ENCODE results near the gene EFCAB8.
"Not testable (repeated sequence)": the region's sequence is repeated elsewhere in the genome, so short reads cannot be mapped to it uniquely, and the experiment has no call there.

The EFCAB8 gene

GRCh38 chr20:32841632-32842031 is 17.1 kb upstream of the EFCAB8 start:
- no peak for DNase-seq

- DNase-seq, result no peak
These were observed 15.8 kb upstream of the EFCAB8 start for GRCh38 chr20:32842688-32843524.

GRCh38 chr20:32845786-32846185 is 12.9 kb upstream of the EFCAB8 start:
- no peak for DNase-seq

GRCh38 chr20:32846852-32847251 is 11.9 kb upstream of the EFCAB8 start:
- DNase-seq, result no peak

- DNase-seq, result no peak
These were observed 10.8 kb upstream of the EFCAB8 start for GRCh38 chr20:32847964-32848363.

GRCh38 chr20:32848846-32849245 is 9.9 kb upstream of the EFCAB8 start:
- DNase-seq, result no peak

GRCh38 chr20:32849577-32849976 is 9.1 kb upstream of the EFCAB8 start:
- DNase-seq, result no peak

GRCh38 chr20:32855387-32855786 is 3.3 kb upstream of the EFCAB8 start:
- DNase-seq, result no peak

GRCh38 chr20:32858189-32858588 is 534 bp upstream of the EFCAB8 start:
- DNase-seq, result no peak

GRCh38 chr20:32861446-32861845 is 2.7 kb downstream of the EFCAB8 start:
- no peak for DNase-seq

GRCh38 chr20:32869562-32869961 is 10.8 kb downstream of the EFCAB8 start:
- DNase-seq, result no peak

GRCh38 chr20:32870526-32870925 is 11.8 kb downstream of the EFCAB8 start:
- not testable (repeated sequence) for DNase-seq

- DNase-seq, result no peak
These were observed 12.3 kb downstream of the EFCAB8 start for GRCh38 chr20:32870985-32871384.

GRCh38 chr20:32871627-32872160 is 13.0 kb downstream of the EFCAB8 start:
- DNase-seq, result no peak

- no peak for DNase-seq
These were observed 13.5 kb downstream of the EFCAB8 start for GRCh38 chr20:32872266-32872665.

- no peak for DNase-seq
These were observed 16.9 kb downstream of the EFCAB8 start for GRCh38 chr20:32875673-32876072.

GRCh38 chr20:32877507-32877906 is 18.8 kb downstream of the EFCAB8 start:
- no peak for DNase-seq

- no peak for DNase-seq
These were observed 20.1 kb downstream of the EFCAB8 start for GRCh38 chr20:32878820-32879219.

GRCh38 chr20:32879538-32879937 is 20.8 kb downstream of the EFCAB8 start:
- DNase-seq, result no peak

- DNase-seq, result no peak
These were observed 21.9 kb downstream of the EFCAB8 start for GRCh38 chr20:32880635-32881034.

- DNase-seq, result no peak
These were observed 24.4 kb downstream of the EFCAB8 start for GRCh38 chr20:32883081-32883480.

- no peak for DNase-seq
These were observed 26.5 kb downstream of the EFCAB8 start for GRCh38 chr20:32885185-32885584.

- DNase-seq, result no peak
These were observed 27.2 kb downstream of the EFCAB8 start for GRCh38 chr20:32885952-32886351.

- DNase-seq, result no peak
These were observed 27.9 kb downstream of the EFCAB8 start for GRCh38 chr20:32886652-32887051.

GRCh38 chr20:32887492-32887891 is 28.8 kb downstream of the EFCAB8 start:
- no peak for DNase-seq
